IMR-90 (cell line): ENCODE results near the gene WHRN. TPM values are rescaled to one million over a fixed set of nuclear protein-coding genes. Genes with fewer than 3 reads are reported as not detected.

ENCODE experiments used
- ATAC-seq: fragments of 200-7000 bp; cut with Tn5 transposase; 2 replicates; pipeline ENCODE4 v1.9.1; 2020; ENCODE audit warnings: low read depth, mild to moderate bottlenecking, moderate library complexity
- BruUV-seq: library from RNA; stranded (reverse); fragments of 400-500 nt; replicated peaks from 2 replicates; lab custom pipeline; 2021; lab: Mats Ljungman, UMichigan
- CTCF ChIA-PET: fragments of 300-600 bp; formaldehyde crosslinking; extraction: SDS; loops from one replicate; lab custom pipeline; 2021; ENCODE audit warnings: antibody characterized with exemption; lab: Yijun Ruan, JAX
- POLR2A ChIA-PET: fragments of 300-600 bp; sonication (Branson Sonifier 250); formaldehyde crosslinking; loops from one replicate; lab custom pipeline; 2022; ENCODE audit warnings: antibody characterized with exemption; ENCODE audit not compliant: unreplicated experiment; lab: Charles Lee
- DNase-seq: peaks from one replicate; pipeline ENCODE4 v3.0.0; 2013
- H2AFZ ChIP-seq: replicated peaks from 2 replicates; pipeline ENCODE3; 2013; ENCODE audit warnings: low read length, mild to moderate bottlenecking; ENCODE audit not compliant: poor library complexity
- H2AK5ac ChIP-seq: 2 replicates; pipeline ENCODE4 v1.6.1; 2013; ENCODE audit warnings: low read depth, low read length, inconsistent platforms
- H2AK9ac ChIP-seq: replicated peaks from 2 replicates; pipeline ENCODE3; 2013; ENCODE audit warnings: mild to moderate bottlenecking, low read depth, low read length, moderate library complexity; ENCODE audit not compliant: poor library complexity
- H2BK120ac ChIP-seq: 2 replicates; pipeline ENCODE4 v1.6.1; 2013; ENCODE audit warnings: low read depth, low read length, inconsistent platforms
- H2BK15ac ChIP-seq: 3 replicates; pipeline ENCODE4 v1.6.1; 2013; ENCODE audit warnings: low read depth, low read length, inconsistent platforms
- H2BK20ac ChIP-seq: 2 replicates; pipeline ENCODE4 v1.6.1; 2013; ENCODE audit warnings: low read depth, mild to moderate bottlenecking, inconsistent platforms, low read length, moderate library complexity
- H2BK5ac ChIP-seq: 2 replicates; pipeline ENCODE4 v1.6.1; 2013; ENCODE audit warnings: mild to moderate bottlenecking, low read depth, low read length, inconsistent platforms; ENCODE audit not compliant: poor library complexity, severe bottlenecking
- H3K14ac ChIP-seq: replicated peaks from 2 replicates; pipeline ENCODE4 v1.6.1; 2013; ENCODE audit warnings: low read depth, low read length, inconsistent platforms
- H3K18ac ChIP-seq: 2 replicates; pipeline ENCODE4 v1.6.1; 2013; ENCODE audit warnings: low read depth, low read length, control low read depth
- H3K23ac ChIP-seq: 2 replicates; pipeline ENCODE4 v1.6.1; 2013; ENCODE audit warnings: low read depth, low read length, inconsistent platforms
- H3K27ac ChIP-seq: 2 replicates; pipeline ENCODE4 v1.5.1; 2013; ENCODE audit warnings: mild to moderate bottlenecking, control low read depth, low read length; ENCODE audit not compliant: insufficient read depth
- H3K27me3 ChIP-seq: 2 replicates; pipeline ENCODE4 v1.6.1; 2013; ENCODE audit warnings: low read length; ENCODE audit not compliant: control insufficient read depth, insufficient read depth
- H3K36me3 ChIP-seq: 2 replicates; pipeline ENCODE4 v1.6.1; 2013; ENCODE audit warnings: low read length, mixed read lengths; ENCODE audit not compliant: control insufficient read depth, insufficient read depth
- H3K4ac ChIP-seq: 2 replicates; pipeline ENCODE4 v1.6.1; 2013; ENCODE audit warnings: low read depth, low read length, inconsistent platforms
- H3K4me1 ChIP-seq: 2 replicates; pipeline ENCODE4 v1.6.1; 2013; ENCODE audit warnings: low read length, mixed read lengths; ENCODE audit not compliant: control insufficient read depth, insufficient read depth
- H3K4me2 ChIP-seq: 2 replicates; pipeline ENCODE4 v1.6.1; 2013; ENCODE audit warnings: low read depth, mild to moderate bottlenecking, control low read depth, low read length, moderate library complexity
- H3K4me3 ChIP-seq: 2 replicates; pipeline ENCODE4 v1.5.1; 2013; ENCODE audit warnings: low read depth, mild to moderate bottlenecking, control low read depth, low read length, moderate library complexity; ENCODE audit not compliant: insufficient read depth
- H3K56ac ChIP-seq: 2 replicates; pipeline ENCODE4 v1.6.1; 2013; ENCODE audit warnings: low read length, inconsistent platforms; ENCODE audit not compliant: insufficient read depth; ENCODE audit errors: extremely low read depth
- H3K79me1 ChIP-seq, 2 experiments: 2 replicates each; pipeline ENCODE4 v1.6.1; 2013; ENCODE audit warnings: low read length in 2 of 2, inconsistent platforms in 1 of 2, low read depth in 1 of 2
- H3K9ac ChIP-seq: 2 replicates; pipeline ENCODE4 v1.6.1; 2013; ENCODE audit warnings: low read depth, low read length, control low read depth
- H3K9me1 ChIP-seq: 2 replicates; pipeline ENCODE4 v1.6.1; 2013; ENCODE audit warnings: low read length, inconsistent platforms; ENCODE audit not compliant: insufficient read depth
- H3K9me3 ChIP-seq: 2 replicates; pipeline ENCODE4 v1.6.1; 2013; ENCODE audit warnings: low read length; ENCODE audit not compliant: control insufficient read depth, insufficient read depth
- H4K20me1 ChIP-seq: 2 replicates; pipeline ENCODE4 v1.6.1; 2013; ENCODE audit warnings: low read length, inconsistent platforms; ENCODE audit not compliant: insufficient read depth
- H4K5ac ChIP-seq: 2 replicates; pipeline ENCODE4 v1.6.1; 2013; ENCODE audit warnings: mild to moderate bottlenecking, low read depth, low read length, control low read depth
- H4K8ac ChIP-seq, 2 experiments: 2 replicates each; pipeline ENCODE4 v1.6.1; 2013; ENCODE audit warnings: low read depth in 2 of 2, low read length in 2 of 2, control low read depth in 1 of 2, inconsistent platforms in 1 of 2
- H4K91ac ChIP-seq: 2 replicates; pipeline ENCODE4 v1.6.1; 2013; ENCODE audit warnings: low read depth, low read length, inconsistent platforms; ENCODE audit not compliant: insufficient read depth
- CEBPB ChIP-seq: IDR thresholded peaks from 2 replicates; pipeline ENCODE4 v1.6.1; 2012; ENCODE audit warnings: low read depth, low read length, improper control_type of control experiment
- FOS ChIP-seq: fragments of 150-350 bp; IDR thresholded peaks from 2 replicates; pipeline ENCODE4 v1.6.1; 2016; ENCODE audit warnings: low read depth, low read length
- POLR2A ChIP-seq: IDR thresholded peaks from 2 replicates; pipeline ENCODE4 v1.6.1; 2012; ENCODE audit warnings: mild to moderate bottlenecking, low read depth, low read length
- RCOR1 ChIP-seq: IDR thresholded peaks from 2 replicates; pipeline ENCODE4 v1.6.1; 2012; ENCODE audit warnings: mild to moderate bottlenecking, low read length, improper control_type of control experiment; ENCODE audit not compliant: insufficient replicate concordance
- SMC3 ChIP-seq: fragments of 150-350 bp; IDR thresholded peaks from 2 replicates; pipeline ENCODE4 v1.6.1; 2016; ENCODE audit warnings: low read depth, mild to moderate bottlenecking, antibody characterized with exemption, low read length, moderate library complexity
- WGBS, 2 experiments: methylation state at CpG; one replicate each; pipeline versions ENCODE4 v1.1.5 to v1.1.7; 2013; ENCODE audit warnings: missing lambda C conversion rate in 2 of 2; ENCODE audit not compliant: insufficient read length in 1 of 2; ENCODE audit errors: extremely low coverage in 2 of 2; 5-methylcytosine and 5-hydroxymethylcytosine counted together
- dilution Hi-C: fragments of 300-500 bp; cut with HindIII; formaldehyde crosslinking; loops from one replicate; pipeline ENCODE4 v1.14.3; 2018; ENCODE audit warnings: low sequenced_read_pairs; ENCODE audit not compliant: unreplicated experiment
- in situ Hi-C: fragments of 300-500 bp; cut with MboI; formaldehyde crosslinking; loops from 3 replicates; pipeline ENCODE4 v1.14.3; 2019; ENCODE audit warnings: low sequenced_read_pairs, inconsistent platforms, mixed read lengths
- intact Hi-C: fragments of 100-400 bp; cut with micrococcal nuclease; formaldehyde crosslinking; loops from 2 replicates; pipeline ENCODE4 v1.10.0; 2022
- polyA plus RNA-seq, 3 experiments: library from polyadenylated mRNA; depleted of rRNA; stranded (reverse); fragments of >200 nt; gene quantifications; 2 replicates each; pipeline ENCODE4 v1.2.3, GENCODE V29; 2012; ENCODE audit warnings: low replicate concordance in 1 of 3
- total RNA-seq: library from RNA; depleted of rRNA; stranded (reverse); fragments of >200 nt; gene quantifications from 2 replicates; pipeline ENCODE4 v1.2.3, GENCODE V29; 2012
- TF ChIP-seq, protein P1 (sequence below): conservative IDR thresholded peaks from 2 replicates; pipeline ENCODE4 v1.5.1; 2012; ENCODE audit warnings: mild to moderate bottlenecking, low read depth, low read length, improper control_type of control experiment
- TF ChIP-seq, protein P2 (sequence below): fragments of 150-350 bp; IDR thresholded peaks from 2 replicates; pipeline ENCODE4 v1.6.1; 2017; ENCODE audit warnings: mild to moderate bottlenecking, antibody characterized with exemption, low read length, low read depth

WHRN gene
- total and polyA plus RNA-seq, 2 of the 4 experiments (the other 2 are of a cell fraction) = 0.18 to 2.6 TPM

- Histone ChIP-seq H4K8ac (no peak overlapping the region), H3K9ac (no peak overlapping the region), H3K9me1 (no peaks in the 10 kb centered on the region; the same call in 1 of the 2 replicates), H3K23ac (no peak overlapping the region), H2BK15ac (no peak overlapping the region), H3K56ac (no peak overlapping the region), H4K20me1 (no peaks in the 10 kb centered on the region), H3K9me3 (peaks cover 6% of the 10 kb centered on the region), H2BK20ac (no peak overlapping the region), H3K4me1 (no peaks in the 10 kb centered on the region; the same call in 1 of the 2 replicates), H4K91ac (no peak overlapping the region), H2AFZ (no peak overlapping the region), H3K27ac (no peak overlapping the region), H2BK120ac (no peak overlapping the region), H3K36me3 (no peaks in the 10 kb centered on the region; the same call in 1 of the 2 replicates), H4K5ac (no peak overlapping the region), H2AK5ac (0 out of 2 replicates have a peak overlapping the region, but pooled peaks have one; percentile 13), H3K79me1 (no peaks in the 10 kb centered on the region; a peak in 1 of 4 replicates), H3K4me2 (no peak overlapping the region), H3K27me3 (peaks cover 2% of the 10 kb centered on the region; the same call in 1 of the 2 replicates), H3K18ac (no peak overlapping the region), H3K14ac (no peak overlapping the region), H3K4ac (no peak overlapping the region), H2AK9ac (peak overlapping the region; percentile 25), H3K4me3 (no peak overlapping the region), H2BK5ac (no peak overlapping the region)
- no peak for TF ChIP-seq CEBPB
- no peak for TF ChIP-seq RCOR1
- no peak for TF ChIP-seq SMC3
- TF ChIP-seq, protein P1, sequence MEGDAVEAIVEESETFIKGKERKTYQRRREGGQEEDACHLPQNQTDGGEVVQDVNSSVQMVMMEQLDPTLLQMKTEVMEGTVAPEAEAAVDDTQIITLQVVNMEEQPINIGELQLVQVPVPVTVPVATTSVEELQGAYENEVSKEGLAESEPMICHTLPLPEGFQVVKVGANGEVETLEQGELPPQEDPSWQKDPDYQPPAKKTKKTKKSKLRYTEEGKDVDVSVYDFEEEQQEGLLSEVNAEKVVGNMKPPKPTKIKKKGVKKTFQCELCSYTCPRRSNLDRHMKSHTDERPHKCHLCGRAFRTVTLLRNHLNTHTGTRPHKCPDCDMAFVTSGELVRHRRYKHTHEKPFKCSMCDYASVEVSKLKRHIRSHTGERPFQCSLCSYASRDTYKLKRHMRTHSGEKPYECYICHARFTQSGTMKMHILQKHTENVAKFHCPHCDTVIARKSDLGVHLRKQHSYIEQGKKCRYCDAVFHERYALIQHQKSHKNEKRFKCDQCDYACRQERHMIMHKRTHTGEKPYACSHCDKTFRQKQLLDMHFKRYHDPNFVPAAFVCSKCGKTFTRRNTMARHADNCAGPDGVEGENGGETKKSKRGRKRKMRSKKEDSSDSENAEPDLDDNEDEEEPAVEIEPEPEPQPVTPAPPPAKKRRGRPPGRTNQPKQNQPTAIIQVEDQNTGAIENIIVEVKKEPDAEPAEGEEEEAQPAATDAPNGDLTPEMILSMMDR = no peak
- TF ChIP-seq FOS = no peak
- TF ChIP-seq, protein P2, sequence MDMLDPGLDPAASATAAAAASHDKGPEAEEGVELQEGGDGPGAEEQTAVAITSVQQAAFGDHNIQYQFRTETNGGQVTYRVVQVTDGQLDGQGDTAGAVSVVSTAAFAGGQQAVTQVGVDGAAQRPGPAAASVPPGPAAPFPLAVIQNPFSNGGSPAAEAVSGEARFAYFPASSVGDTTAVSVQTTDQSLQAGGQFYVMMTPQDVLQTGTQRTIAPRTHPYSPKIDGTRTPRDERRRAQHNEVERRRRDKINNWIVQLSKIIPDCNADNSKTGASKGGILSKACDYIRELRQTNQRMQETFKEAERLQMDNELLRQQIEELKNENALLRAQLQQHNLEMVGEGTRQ = no peak
- no peak for TF ChIP-seq POLR2A
- intact Hi-C loops (no loop called here), dilution Hi-C loops (no loop called here), in situ Hi-C loops (no loop called here)
- no TSS peak for BruUV-seq
- DNase-seq = peak; percentile 6
- peak; percentile 67 for ATAC-seq
- ChIA-PET CTCF (interaction anchor here (0.9 kb wide), 1 partner anchor 181 kb away, joined by 3 read pairs; no protein-coding TSS in a partner anchor), POLR2A (no interaction called here)
- 78% methylated on average over 8 of the region's 12 CpGs; no CpG with 5 or more reads in 1 of the 2 experiments for WGBS, 2 experiments
These were observed 32.4 kb downstream of the WHRN start for GRCh38 chr9:114472765-114473446.
